Measurements from ENCODE around the gene ATP8B3. TPM values are rescaled to one million over a fixed set of nuclear protein-coding genes. Genes with fewer than 3 reads are reported as not detected.

ATP8B3 gene
- polyA plus RNA-seq, 3 donors, result 0.33 to 1.8 (median 0.80) TPM

GRCh38 chr19:1744822-1745563 lies 67.1 kb downstream of the ATP8B3 start:
- 9 to 12% (median 10%) methylated on average over 19 of the region's 19 CpGs for WGBS, 3 donors
- H3K27ac ChIP-seq (ENCODE audit: low read depth, low read length), result no peak overlapping the region

DNA sequence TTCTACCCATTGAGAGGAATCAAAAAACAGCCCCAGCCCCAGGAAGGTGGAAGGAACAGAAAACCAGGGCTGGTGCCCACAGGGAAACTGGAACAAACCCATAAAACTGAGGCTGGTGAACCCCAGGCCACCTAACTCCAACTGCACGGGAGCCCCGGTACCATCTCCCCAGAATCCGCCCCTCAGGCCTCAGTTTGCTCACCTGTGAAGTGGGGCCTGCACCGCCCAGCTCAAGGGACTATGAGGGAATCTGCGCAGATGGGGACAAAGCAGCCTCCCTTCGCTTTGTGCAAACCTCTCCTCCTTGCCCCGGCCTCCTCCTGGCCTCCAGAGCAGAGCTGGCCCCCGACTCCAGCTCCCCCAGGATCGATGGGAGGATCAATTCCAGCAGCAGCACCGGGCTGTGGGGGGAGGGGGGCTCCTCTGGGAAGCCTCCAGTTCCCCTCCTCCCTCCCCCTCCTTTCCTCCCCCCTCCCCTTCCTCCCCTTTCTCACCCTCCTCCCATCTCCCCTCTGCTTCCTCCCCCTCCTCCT lies 67.9 kb downstream of the ATP8B3 start:
- 50 to 61% (median 60%) methylated on average over 10 of the region's 10 CpGs for WGBS, 3 donors
- no peak overlapping the region for H3K27ac ChIP-seq (ENCODE audit: low read depth, low read length)

DNA sequence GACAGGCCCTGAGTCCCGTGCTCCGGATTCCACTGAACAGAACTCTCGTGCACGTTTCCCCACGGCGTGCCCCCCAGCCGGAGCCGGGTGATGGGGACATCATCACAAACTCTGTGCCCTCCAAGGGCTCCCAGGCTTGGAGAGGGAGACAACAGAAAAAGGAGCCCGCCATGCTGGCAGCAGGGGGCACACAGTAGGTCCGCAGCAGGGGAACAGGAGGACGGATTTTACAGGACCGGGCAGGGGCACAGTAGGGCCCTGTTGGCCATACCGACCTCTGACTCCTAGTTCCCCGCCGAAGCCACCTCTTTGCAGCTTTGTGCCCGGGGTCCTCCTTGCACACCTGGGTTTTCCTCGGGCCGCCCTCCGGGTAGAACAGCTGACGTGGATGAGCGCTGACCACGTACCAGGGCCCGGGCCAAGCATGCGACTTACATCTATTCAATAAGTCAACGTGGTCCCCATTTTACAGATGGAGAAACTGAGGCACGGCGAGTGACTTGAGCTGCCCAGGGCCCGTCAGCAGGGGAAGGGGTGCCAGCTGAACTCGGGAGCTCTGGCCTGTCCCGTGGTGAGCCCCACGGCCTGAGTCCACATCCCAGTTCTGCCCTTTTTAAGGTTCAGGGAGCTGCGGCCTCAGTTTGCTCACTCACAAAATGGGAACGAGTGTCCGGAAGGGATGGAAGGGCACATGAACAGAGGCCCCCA lies 68.9 kb downstream of the ATP8B3 start:
- H3K27ac ChIP-seq (ENCODE audit: low read depth, low read length), result no peak overlapping the region

GRCh38 chr19:1739960-1740629 lies 72.0 kb downstream of the ATP8B3 start:
- WGBS, 3 donors, result 92 to 96% (median 92%) methylated on average over 11 of the region's 11 CpGs
- no peak overlapping the region for H3K27ac ChIP-seq (ENCODE audit: low read depth, low read length)

More for the DNA sequence above, 68.9 kb downstream of the ATP8B3 start:
- 74 to 84% (median 80%) methylated on average over 34 of the region's 34 CpGs for WGBS, 3 donors

GRCh38 chr19:1736927-1737326 lies 75.1 kb downstream of the ATP8B3 start:
- 16 to 33% (median 27%) methylated on average over 20 to 22 of the region's 22 CpGs for WGBS, 3 donors
- no peak overlapping the region for H3K27ac ChIP-seq (ENCODE audit: low read depth, low read length)

GRCh38 chr19:1736280-1736679 lies 75.8 kb downstream of the ATP8B3 start:
- WGBS, 3 donors, result 61 to 72% (median 69%) methylated on average over 3 of the region's 3 CpGs
- no peak overlapping the region for H3K27ac ChIP-seq (ENCODE audit: low read depth, low read length)

DNA sequence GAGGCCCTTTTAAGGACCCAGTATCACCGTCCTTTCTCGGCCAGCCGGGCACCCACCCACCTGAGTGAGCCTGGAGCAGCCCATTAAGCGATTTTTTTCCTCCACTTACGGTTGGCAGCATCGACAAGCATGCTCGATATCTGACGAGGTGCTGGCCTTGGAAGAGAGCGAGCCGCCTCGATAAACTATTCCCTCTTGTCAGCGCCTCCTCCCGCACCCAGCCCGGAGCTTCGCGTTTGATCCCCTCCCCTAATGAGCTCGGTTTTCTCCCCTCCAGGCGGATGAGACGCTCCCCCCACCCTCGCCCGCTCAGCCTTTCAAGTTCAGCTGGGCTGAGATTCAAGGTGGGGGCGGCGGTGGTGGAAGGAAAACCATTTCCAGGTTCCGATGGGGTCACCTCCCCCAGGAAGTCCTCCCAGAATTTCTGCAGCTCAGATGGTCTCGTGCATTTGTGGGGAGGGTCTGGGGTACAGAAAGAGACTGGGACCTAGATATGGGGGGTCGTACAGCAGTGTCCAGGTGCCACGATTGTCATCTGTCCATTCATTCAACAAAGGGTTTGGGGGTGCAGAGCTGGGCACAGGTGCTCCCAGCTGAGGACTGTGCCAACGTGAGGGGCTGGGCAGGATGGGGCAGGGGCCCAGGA lies 77.6 kb downstream of the ATP8B3 start:
- H3K27ac ChIP-seq (ENCODE audit: low read depth, low read length), result no peak overlapping the region
- 13 to 20% (median 14%) methylated on average over 28 of the region's 28 CpGs for WGBS, 3 donors

Other genes starting within 250 kb of the ATP8B3 start
- 1 to 10 TPM; 5.3 to 7.7 (median 6.7) TPM for gene MEX3D, start 244.0 kb downstream of the ATP8B3 start, polyA plus RNA-seq
- 10 to 100 TPM; 29.2 to 87.3 (median 73.1) TPM for gene MBD3, start 219.4 kb downstream of the ATP8B3 start, polyA plus RNA-seq
- 100 to 1,000 TPM in 2 of 3 donors, 10 to 100 TPM in 1; 64.5 to 179 (median 163) TPM for gene UQCR11, start 206.8 kb downstream of the ATP8B3 start, polyA plus RNA-seq
- 10 to 100 TPM; 23.3 to 28.8 (median 26.2) TPM for gene TCF3, start 159.7 kb downstream of the ATP8B3 start, polyA plus RNA-seq
- not detected for gene ONECUT3, start 58.8 kb downstream of the ATP8B3 start, polyA plus RNA-seq
- 10 to 100 TPM; 11.0 to 29.2 (median 23.5) TPM for gene REXO1, start 36.2 kb upstream of the ATP8B3 start, polyA plus RNA-seq
- gene KLF16, start 51.3 kb upstream of the ATP8B3 start, polyA plus RNA-seq, result 10 to 100 TPM in 1 of 3 donors, 1 to 10 TPM in 2; 3.7 to 14.4 (median 9.8) TPM
- gene ABHD17A, start 73.2 kb upstream of the ATP8B3 start, polyA plus RNA-seq, result 10 to 100 TPM; 46.1 to 92.9 (median 59.2) TPM
- 1 to 10 TPM; 2.2 to 4.2 (median 4.2) TPM for gene ADAT3, start 93.1 kb upstream of the ATP8B3 start, polyA plus RNA-seq
- 10 to 100 TPM; 18.7 to 29.2 (median 24.0) TPM for gene SCAMP4, start 93.1 kb upstream of the ATP8B3 start, polyA plus RNA-seq
- 10 to 100 TPM; 24.6 to 73.9 (median 42.8) TPM for gene CSNK1G2, start 128.9 kb upstream of the ATP8B3 start, polyA plus RNA-seq
- gene BTBD2, start 203.4 kb upstream of the ATP8B3 start, polyA plus RNA-seq, result 10 to 100 TPM; 32.5 to 57.5 (median 47.4) TPM
- 100 to 1,000 TPM; 175 to 226 (median 190) TPM for gene MKNK2, start 239.0 kb upstream of the ATP8B3 start, polyA plus RNA-seq